Hepatocyte (in vitro differentiated cells): ENCODE results near the gene SRRM2. TPM values are rescaled to one million over a fixed set of nuclear protein-coding genes. Genes with fewer than 3 reads are reported as not detected.

Source experiments
- DNase-seq: peaks from one replicate; pipeline ENCODE4 v3.0.0-alpha.2; 2016; ENCODE audit warnings: low spot score
- H2AFZ ChIP-seq: fragments of 200-600 bp; sonication (generic); 2 replicates; pipeline ENCODE4 v1.6.0; 2016; ENCODE audit warnings: antibody characterized with exemption, mild to moderate bottlenecking
- H3K27ac ChIP-seq: fragments of 200-600 bp; sonication (generic); 2 replicates; pipeline ENCODE4 v1.5.1; 2016; ENCODE audit warnings: mild to moderate bottlenecking
- H3K27me3 ChIP-seq: fragments of 200-600 bp; sonication (generic); 2 replicates; pipeline ENCODE4 v1.6.1; 2016
- H3K36me3 ChIP-seq: fragments of 200-600 bp; sonication (generic); replicated peaks from 2 replicates; pipeline ENCODE4 v1.5.1; 2016; ENCODE audit warnings: low read depth; ENCODE audit not compliant: insufficient read depth
- H3K4me1 ChIP-seq: fragments of 200-600 bp; sonication (generic); 2 replicates; pipeline ENCODE4 v1.5.1; 2016; ENCODE audit warnings: mild to moderate bottlenecking, moderate library complexity; ENCODE audit not compliant: insufficient read depth
- H3K4me2 ChIP-seq: fragments of 200-600 bp; sonication (generic); 2 replicates; pipeline ENCODE4 v1.6.0; 2016
- H3K4me3 ChIP-seq: fragments of 200-600 bp; sonication (generic); 2 replicates; pipeline ENCODE4 v1.5.1; 2016; ENCODE audit warnings: mild to moderate bottlenecking
- H3K79me2 ChIP-seq: fragments of 200-600 bp; sonication (generic); 2 replicates; pipeline ENCODE4 v1.6.0; 2017; ENCODE audit warnings: mild to moderate bottlenecking
- H3K9me2 ChIP-seq: fragments of 200-600 bp; sonication (generic); replicated peaks from 2 replicates; pipeline ENCODE4 v1.6.0; 2017; ENCODE audit warnings: mild to moderate bottlenecking; ENCODE audit not compliant: insufficient read depth
- H3K9me3 ChIP-seq: fragments of 200-600 bp; sonication (generic); 2 replicates; pipeline ENCODE4 v1.5.1; 2016; ENCODE audit warnings: low read depth, mild to moderate bottlenecking
- H4K20me1 ChIP-seq: fragments of 200-600 bp; sonication (generic); 2 replicates; pipeline ENCODE4 v1.6.0; 2016; ENCODE audit warnings: mild to moderate bottlenecking; ENCODE audit not compliant: insufficient read depth, poor library complexity, severe bottlenecking
- CTCF ChIP-seq: fragments of 200-600 bp; sonication (generic); IDR thresholded peaks from 2 replicates; pipeline ENCODE4 v1.5.1; 2016; ENCODE audit warnings: antibody characterized with exemption, mild to moderate bottlenecking; ENCODE audit not compliant: poor library complexity
- EZH2 ChIP-seq: fragments of 200-600 bp; sonication (generic); IDR thresholded peaks from 2 replicates; pipeline ENCODE4 v1.6.1; 2016; ENCODE audit warnings: antibody characterized with exemption, mild to moderate bottlenecking, borderline replicate concordance
- EZH2phosphoT487 ChIP-seq: fragments of 200-600 bp; sonication (generic); IDR thresholded peaks from one replicate; pipeline ENCODE4 v1.6.1; 2018; ENCODE audit warnings: antibody characterized with exemption, mild to moderate bottlenecking, low read depth, moderate library complexity; ENCODE audit not compliant: unreplicated experiment, severe bottlenecking
- WGBS: methylation state at CpG from one replicate; pipeline ENCODE4 v1.1.6; 2016; ENCODE audit warnings: low lambda C conversion rate; ENCODE audit errors: missing lambda C conversion rate; 5-methylcytosine and 5-hydroxymethylcytosine counted together
- polyA plus RNA-seq: library from polyadenylated mRNA; unstranded; fragments of >200 nt; fragmentation: Nextera tagmentation; extraction: Ambion mirVana; gene quantifications from 2 replicates; pipeline ENCODE4 v1.2.1, GENCODE V29; 2016
- total RNA-seq: library from RNA; depleted of rRNA; stranded (reverse); fragments of >200 nt; gene quantifications from 2 replicates; pipeline ENCODE4 v1.2.3, GENCODE V29; 2014

Gene SRRM2
- total and polyA plus RNA-seq, 2 experiments from 2014 or later, result 142 to 403 TPM

- H3K4me3 ChIP-seq, result no peak overlapping the region
- H3K79me2 ChIP-seq, result no peaks in the 10 kb centered on the region
- TF ChIP-seq CTCF, result no peak
- TF ChIP-seq EZH2, result no peak
- no peaks in the 10 kb centered on the region for H3K36me3 ChIP-seq
- H2AFZ ChIP-seq, result no peak overlapping the region
- no peaks in the 10 kb centered on the region for H3K9me3 ChIP-seq
- no peak for DNase-seq
- H3K9me2 ChIP-seq, result no peaks in the 10 kb centered on the region
- no peak overlapping the region for H3K27ac ChIP-seq
- no peaks in the 10 kb centered on the region for H3K27me3 ChIP-seq
- no peaks in the 10 kb centered on the region for H4K20me1 ChIP-seq
- no peak overlapping the region for H3K4me2 ChIP-seq
- WGBS, result 95% methylated on average over 10 of the region's 14 CpGs
- no peaks in the 10 kb centered on the region for H3K4me1 ChIP-seq
Measured at GRCh38 chr16:2704983-2705275, 47.5 kb upstream of the SRRM2 start.

- Histone ChIP-seq H3K27me3 (no peaks in the 10 kb centered on the region), H3K36me3 (no peaks in the 10 kb centered on the region), H3K79me2 (no peaks in the 10 kb centered on the region), H3K27ac (no peak overlapping the region), H2AFZ (no peak overlapping the region), H3K4me2 (no peak overlapping the region), H3K4me3 (no peak overlapping the region), H4K20me1 (no peaks in the 10 kb centered on the region), H3K9me2 (no peaks in the 10 kb centered on the region), H3K4me1 (no peaks in the 10 kb centered on the region), H3K9me3 (no peaks in the 10 kb centered on the region)
- TF ChIP-seq EZH2phosphoT487, result no peak
- TF ChIP-seq EZH2, result no peak
- no peak for TF ChIP-seq CTCF
- 96% methylated on average over 10 of the region's 10 CpGs for WGBS
- no peak for DNase-seq
Measured at GRCh38 chr16:2705351-2705750, 47.1 kb upstream of the SRRM2 start.

GRCh38 chr16:2706085-2706484 lies 46.4 kb upstream of the SRRM2 start:
- H3K9me2 ChIP-seq, result no peaks in the 10 kb centered on the region
- H3K4me3 ChIP-seq, result no peak overlapping the region
- H4K20me1 ChIP-seq, result no peaks in the 10 kb centered on the region
- no peak overlapping the region for H3K4me2 ChIP-seq
- no peaks in the 10 kb centered on the region for H3K36me3 ChIP-seq
- no peaks in the 10 kb centered on the region for H3K27me3 ChIP-seq
- 96% methylated on average over 16 of the region's 17 CpGs for WGBS
- no peak for TF ChIP-seq CTCF
- TF ChIP-seq EZH2, result no peak
- TF ChIP-seq EZH2phosphoT487, result no peak
- H2AFZ ChIP-seq, result no peak overlapping the region
- H3K79me2 ChIP-seq, result no peaks in the 10 kb centered on the region
- H3K9me3 ChIP-seq, result no peaks in the 10 kb centered on the region
- no peaks in the 10 kb centered on the region for H3K4me1 ChIP-seq
- no peak overlapping the region for H3K27ac ChIP-seq
- no peak for DNase-seq
